ENCODE results near the gene ACTG2. TPM values are rescaled to one million over a fixed set of nuclear protein-coding genes. Genes with fewer than 3 reads are reported as not detected.

The ACTG2 gene
- total RNA-seq, 1 donor from 2014 or later: 0.19 TPM

GRCh38 chr2:73926493-73927327 is 33.9 kb downstream of the ACTG2 start, which contains the start of gene DGUOK:
DGUOK (plus strand) TSS chr2:73926880; CDS start chr2:73926911, 31 bp downstream.
- peak within 1 kb of the TSS; percentile 99 for H3K27ac Mint-ChIP-seq
- H3K9me3 Mint-ChIP-seq (ENCODE audit: low read depth): no peaks in the 10 kb centered on the region

GRCh38 chr2:73927344-73927743 is 34.5 kb downstream of the ACTG2 start:
- peaks cover 19% of the 10 kb centered on the region for H3K27me3 Mint-ChIP-seq
- peaks cover 28% of the 10 kb centered on the region for H3K4me1 Mint-ChIP-seq (ENCODE audit: low read depth)
- H3K27ac Mint-ChIP-seq: peak overlapping the region; percentile 99
- DNase-seq (ENCODE audit: low spot score, unreplicated experiment): no peak
- H3K9me3 Mint-ChIP-seq (ENCODE audit: low read depth): no peaks in the 10 kb centered on the region
- H3K4me3 Mint-ChIP-seq (ENCODE audit: low read depth): peak overlapping the region; percentile 89
- no peak for TF ChIP-seq CTCF (IDR thresholded peaks at IDR 0.05; ENCODE audit: unreplicated experiment)
- peaks cover 5% of the 10 kb centered on the region for H3K36me3 Mint-ChIP-seq (ENCODE audit: insufficient read depth)

More at GRCh38 chr2:73926493-73927327, 33.9 kb downstream of the ACTG2 start, which contains the start of gene DGUOK:
- peaks cover 26% of the 10 kb centered on the region for H3K27me3 Mint-ChIP-seq
- no peak for TF ChIP-seq CTCF (IDR thresholded peaks at IDR 0.05; ENCODE audit: unreplicated experiment)
- DNase-seq (ENCODE audit: low spot score, unreplicated experiment): peak; percentile 80
- H3K4me3 Mint-ChIP-seq (ENCODE audit: low read depth): peak within 1 kb of the TSS; percentile 89
- peaks cover 26% of the 10 kb centered on the region for H3K4me1 Mint-ChIP-seq (ENCODE audit: low read depth)
- peaks cover 4% of the 10 kb centered on the region for H3K36me3 Mint-ChIP-seq (ENCODE audit: insufficient read depth)

GRCh38 chr2:73928963-73929347 is 36.1 kb downstream of the ACTG2 start:
- DNase-seq (ENCODE audit: low spot score, unreplicated experiment): no peak

GRCh38 chr2:73930386-73930785 is 37.6 kb downstream of the ACTG2 start:
- no peaks in the 10 kb centered on the region for H3K27me3 Mint-ChIP-seq
- TF ChIP-seq CTCF (IDR thresholded peaks at IDR 0.05; ENCODE audit: unreplicated experiment): no peak
- H3K4me3 Mint-ChIP-seq (ENCODE audit: low read depth): no peak overlapping the region
- no peaks in the 10 kb centered on the region for H3K9me3 Mint-ChIP-seq (ENCODE audit: low read depth)
- H3K4me1 Mint-ChIP-seq (ENCODE audit: low read depth): peaks cover 31% of the 10 kb centered on the region
- DNase-seq (ENCODE audit: low spot score, unreplicated experiment): no peak
- H3K36me3 Mint-ChIP-seq (ENCODE audit: insufficient read depth): peaks cover 5% of the 10 kb centered on the region
- H3K27ac Mint-ChIP-seq: no peak overlapping the region

More at GRCh38 chr2:73928963-73929347, 36.1 kb downstream of the ACTG2 start:
- peaks cover 3% of the 10 kb centered on the region for H3K27me3 Mint-ChIP-seq
- no peaks in the 10 kb centered on the region for H3K9me3 Mint-ChIP-seq (ENCODE audit: low read depth)
- H3K36me3 Mint-ChIP-seq (ENCODE audit: insufficient read depth): peaks cover 5% of the 10 kb centered on the region
- peak overlapping the region; percentile 21 for H3K27ac Mint-ChIP-seq
- no peak for TF ChIP-seq CTCF (IDR thresholded peaks at IDR 0.05; ENCODE audit: unreplicated experiment)
- peak overlapping the region; percentile 40 for H3K4me3 Mint-ChIP-seq (ENCODE audit: low read depth)
- H3K4me1 Mint-ChIP-seq (ENCODE audit: low read depth): peaks cover 31% of the 10 kb centered on the region

GRCh38 chr2:73931531-73932500 is 39.0 kb downstream of the ACTG2 start:
- Mint-ChIP-seq H3K27ac (no peak overlapping the region), H3K36me3 (ENCODE audit: insufficient read depth) (peaks cover 7% of the 10 kb centered on the region), H3K27me3 (no peaks in the 10 kb centered on the region), H3K4me1 (ENCODE audit: low read depth) (peaks cover 29% of the 10 kb centered on the region), H3K4me3 (ENCODE audit: low read depth) (no peak overlapping the region), H3K9me3 (ENCODE audit: low read depth) (no peaks in the 10 kb centered on the region)
- no peak for TF ChIP-seq CTCF (IDR thresholded peaks at IDR 0.05; ENCODE audit: unreplicated experiment)
- DNase-seq (ENCODE audit: low spot score, unreplicated experiment): no peak
